Measurements from ENCODE around the gene CUL3.

Gene CUL3

GRCh38 chr2:224579411-224579810, 5.8 kb downstream of the CUL3 start:
- DNase-seq, result no peak

- no peak for DNase-seq
Measured at GRCh38 chr2:224577541-224577940, 7.6 kb downstream of the CUL3 start.

- no peak for DNase-seq
Measured at GRCh38 chr2:224576088-224576715, 9.0 kb downstream of the CUL3 start.

- DNase-seq, result no peak
Measured at GRCh38 chr2:224574423-224575084, 10.6 kb downstream of the CUL3 start.

GRCh38 chr2:224573724-224574123, 11.4 kb downstream of the CUL3 start:
- DNase-seq, result no peak

- DNase-seq, result no peak
Measured at GRCh38 chr2:224572338-224572737, 12.8 kb downstream of the CUL3 start.

GRCh38 chr2:224570328-224570993, 14.7 kb downstream of the CUL3 start:
- DNase-seq, result no peak

- DNase-seq, result no peak
Measured at GRCh38 chr2:224569654-224570053, 15.5 kb downstream of the CUL3 start.

GRCh38 chr2:224565452-224566035, 19.6 kb downstream of the CUL3 start:
- DNase-seq, result no peak

- no peak for DNase-seq
Measured at GRCh38 chr2:224563537-224563936, 21.6 kb downstream of the CUL3 start.

- no peak for DNase-seq
Measured at GRCh38 chr2:224562831-224563230, 22.3 kb downstream of the CUL3 start.

- DNase-seq, result no peak
Measured at GRCh38 chr2:224561234-224562005, 23.7 kb downstream of the CUL3 start.

- no peak for DNase-seq
Measured at GRCh38 chr2:224560549-224560948, 24.6 kb downstream of the CUL3 start.

- DNase-seq, result no peak
Measured at GRCh38 chr2:224557610-224558009, 27.6 kb downstream of the CUL3 start.

- DNase-seq, result no peak
Measured at GRCh38 chr2:224556381-224556780, 28.8 kb downstream of the CUL3 start.

- no peak for DNase-seq
Measured at GRCh38 chr2:224555823-224556366, 29.3 kb downstream of the CUL3 start.

GRCh38 chr2:224552771-224553170, 32.4 kb downstream of the CUL3 start:
- DNase-seq, result no peak

GRCh38 chr2:224551693-224552092, 33.5 kb downstream of the CUL3 start:
- DNase-seq, result no peak

GRCh38 chr2:224546926-224547325, 38.2 kb downstream of the CUL3 start:
- no peak for DNase-seq

- no peak for DNase-seq
Measured at GRCh38 chr2:224545884-224546644, 39.1 kb downstream of the CUL3 start.

- DNase-seq, result no peak
Measured at GRCh38 chr2:224543939-224544338, 41.2 kb downstream of the CUL3 start.

GRCh38 chr2:224538561-224539138, 46.5 kb downstream of the CUL3 start:
- DNase-seq, result no peak
